Calu3 (cell line): ENCODE measurements around the gene EXOC1L. TPM values are rescaled to one million over a fixed set of nuclear protein-coding genes. Genes with fewer than 3 reads are reported as not detected.
"Not testable (repeated sequence)": the region's sequence is repeated elsewhere in the genome, so short reads cannot be mapped to it uniquely, and the experiment has no call there.

ENCODE experiments used
- BruUV-seq: library from RNA; stranded (reverse); fragments of 400-500 nt; replicated peaks from 2 replicates; lab custom pipeline; 2021; lab: Mats Ljungman, UMichigan
- CTCF ChIA-PET: fragments of 300-600 bp; sonication (Branson Sonifier 250); formaldehyde crosslinking; loops from one replicate; lab custom pipeline; 2022; ENCODE audit warnings: antibody characterized with exemption; lab: Charles Lee
- DNase-seq: peaks from one replicate; pipeline ENCODE4 v3.0.0; 2022
- H3K27ac Mint-ChIP-seq: one replicate; pipeline ENCODE4 v1.8.0; 2022; ENCODE audit warnings: mixed read lengths; ENCODE audit not compliant: unreplicated experiment
- H3K27me3 Mint-ChIP-seq: one replicate; pipeline ENCODE4 v1.8.0; 2022; ENCODE audit warnings: mixed read lengths; ENCODE audit not compliant: unreplicated experiment
- H3K36me3 Mint-ChIP-seq: one replicate; pipeline ENCODE4 v1.8.0; 2022; ENCODE audit warnings: mild to moderate bottlenecking, moderate library complexity, mixed read lengths; ENCODE audit not compliant: insufficient read depth, unreplicated experiment
- H3K4me1 Mint-ChIP-seq: one replicate; pipeline ENCODE4 v1.8.0; 2022; ENCODE audit warnings: mild to moderate bottlenecking, low read depth, mixed read lengths; ENCODE audit not compliant: unreplicated experiment
- H3K4me3 Mint-ChIP-seq: one replicate; pipeline ENCODE4 v1.8.0; 2022; ENCODE audit warnings: mild to moderate bottlenecking, low read depth, moderate library complexity, mixed read lengths; ENCODE audit not compliant: unreplicated experiment
- H3K9me3 Mint-ChIP-seq: one replicate; pipeline ENCODE4 v1.8.0; 2022; ENCODE audit warnings: low read depth, mixed read lengths; ENCODE audit not compliant: unreplicated experiment
- CTCF ChIP-seq: fragments of 200-600 bp; IDR thresholded peaks from one replicate; pipeline ENCODE4 v1.8.0; 2022; ENCODE audit warnings: antibody characterized with exemption; ENCODE audit not compliant: unreplicated experiment
- intact Hi-C: fragments of 100-400 bp; cut with micrococcal nuclease; formaldehyde crosslinking; loops from one replicate; pipeline ENCODE4 v1.10.0; 2022; ENCODE audit not compliant: unreplicated experiment
- total RNA-seq: library from RNA; stranded (reverse); gene quantifications from 2 replicates; pipeline ENCODE4 v1.2.3, GENCODE V29; 2022

The EXOC1L gene
- total RNA-seq, 1 experiment from 2014 or later: not detected

DNA sequence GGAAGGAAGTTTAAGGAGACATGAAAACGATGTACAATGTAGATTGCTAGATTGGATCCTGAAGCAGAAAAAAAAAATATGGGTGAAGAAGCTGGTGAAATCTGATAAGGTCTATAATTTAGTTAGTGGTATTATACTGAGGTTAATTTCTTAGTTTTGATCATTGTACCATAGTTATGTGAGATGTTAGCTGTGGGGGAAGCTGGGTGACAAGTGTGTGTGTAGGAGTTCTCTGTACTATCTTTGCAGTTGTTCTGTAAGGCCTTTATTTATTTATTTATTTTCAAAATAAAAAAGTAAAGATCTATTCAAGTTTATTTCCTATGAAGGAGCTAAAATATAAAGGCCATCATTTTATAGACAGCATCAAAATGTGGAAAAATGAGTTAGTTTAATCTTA, 21.4 kb downstream of the EXOC1L start:
- Mint-ChIP-seq H3K27me3 (no peaks in the 10 kb centered on the region), H3K36me3 (no peaks in the 10 kb centered on the region), H3K9me3 (peaks cover 2% of the 10 kb centered on the region), H3K4me1 (no peaks in the 10 kb centered on the region), H3K4me3 (no peak overlapping the region), H3K27ac (peak overlapping the region; percentile 76)
- CTCF ChIA-PET: no interaction called here
- no peak for DNase-seq
- TF ChIP-seq CTCF: no peak
- intact Hi-C loops: no loop called here
- no TSS peak for BruUV-seq

DNA sequence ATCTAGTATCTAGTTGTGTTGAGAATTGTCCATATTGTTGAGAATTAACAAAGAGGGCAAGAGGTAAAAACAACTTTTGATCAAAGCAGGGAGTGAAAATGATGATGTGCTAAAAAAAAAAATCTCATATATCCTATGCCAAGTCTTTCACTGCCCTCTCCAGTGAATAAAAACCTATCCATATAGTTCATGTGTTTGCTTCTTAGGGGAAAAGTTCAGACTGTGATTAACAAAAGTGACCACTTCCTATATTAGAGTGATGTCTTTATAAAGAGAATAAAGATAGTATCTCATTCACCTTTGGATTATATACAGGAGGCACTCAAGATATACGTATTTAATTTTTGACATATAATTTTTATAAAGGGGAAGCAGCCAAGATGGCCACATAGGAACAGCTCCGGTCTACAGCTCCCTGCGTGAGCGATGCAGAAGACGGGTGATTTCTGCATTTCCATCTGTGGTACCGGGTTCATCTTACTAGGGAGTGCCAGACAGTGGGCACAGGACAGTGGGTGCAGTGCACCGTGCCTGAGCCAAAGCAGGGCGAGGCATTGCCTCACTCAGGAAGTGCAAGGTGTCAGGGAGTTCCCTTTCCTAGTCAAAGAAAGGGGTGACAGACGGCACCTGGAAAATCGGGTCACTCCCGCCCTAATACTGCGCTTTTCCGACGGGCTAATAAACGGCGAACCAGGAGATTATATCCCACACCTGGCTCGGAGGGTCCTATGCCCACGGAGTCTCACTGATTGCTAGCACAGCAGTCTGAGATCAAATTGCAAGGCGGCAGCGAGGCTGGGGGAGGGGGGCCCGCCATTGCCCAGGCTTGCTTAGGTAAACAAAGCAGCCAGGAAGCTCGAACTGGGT, 22.0 kb downstream of the EXOC1L start:
- CTCF ChIA-PET, BruUV-seq, H3K27me3 Mint-ChIP-seq, intact Hi-C loops, H3K9me3 Mint-ChIP-seq, H3K36me3 Mint-ChIP-seq, H3K4me1 Mint-ChIP-seq: not testable (repeated sequence)
- Mint-ChIP-seq H3K27ac (peak overlapping the region; percentile 78), H3K4me3 (peak overlapping the region; percentile 68)
- peak; percentile 31 for DNase-seq

DNA sequence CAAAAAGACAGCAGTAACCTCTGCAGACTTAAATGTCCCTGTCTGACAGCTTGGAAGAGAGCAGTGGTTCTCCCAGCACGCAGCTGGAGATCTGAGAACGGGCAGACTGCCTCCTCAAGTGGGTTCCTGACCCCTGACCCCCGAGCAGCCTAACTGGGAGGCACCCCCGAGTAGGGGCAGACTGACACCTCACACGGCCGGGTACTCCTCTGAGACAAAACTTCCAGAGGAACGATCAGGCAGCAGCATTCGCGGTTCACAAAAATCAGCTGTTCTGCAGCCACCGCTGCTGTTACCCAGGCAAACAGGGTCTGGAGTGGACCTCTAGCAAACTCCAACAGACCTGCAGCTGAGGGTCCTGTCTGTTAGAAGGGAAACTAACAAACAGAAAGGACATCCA, 22.7 kb downstream of the EXOC1L start:
- H3K4me3 Mint-ChIP-seq: peak overlapping the region; percentile 68
- intact Hi-C loops, DNase-seq, H3K36me3 Mint-ChIP-seq, BruUV-seq, CTCF ChIA-PET, H3K27ac Mint-ChIP-seq, H3K9me3 Mint-ChIP-seq, H3K4me1 Mint-ChIP-seq, H3K27me3 Mint-ChIP-seq: not testable (repeated sequence)

DNA sequence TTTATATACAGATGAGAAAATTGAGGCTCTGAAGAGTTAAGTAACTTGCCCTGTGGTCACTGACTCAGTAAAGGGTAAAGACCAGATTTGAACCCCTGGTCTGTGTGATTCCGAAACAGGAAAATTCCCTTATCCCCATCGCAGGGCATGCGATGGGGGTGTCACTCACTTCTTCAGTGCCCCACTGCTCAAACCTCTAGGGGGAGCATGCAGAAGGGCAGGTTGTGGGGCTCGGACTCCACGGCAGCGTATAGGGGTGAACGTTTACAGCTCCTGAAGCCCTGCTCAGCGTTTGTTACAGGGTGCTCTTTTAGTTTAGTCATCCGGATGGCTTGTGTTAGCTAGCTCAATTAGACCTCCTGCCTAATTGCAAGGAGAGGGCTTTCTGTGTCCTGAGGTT, 30.1 kb downstream of the EXOC1L start:
- no peak overlapping the region for H3K4me3 Mint-ChIP-seq
- no peak for DNase-seq
- H3K9me3 Mint-ChIP-seq: no peaks in the 10 kb centered on the region
- no peaks in the 10 kb centered on the region for H3K27me3 Mint-ChIP-seq
- intact Hi-C loops: no loop called here
- H3K27ac Mint-ChIP-seq: no peak overlapping the region
- no TSS peak for BruUV-seq
- no peak for TF ChIP-seq CTCF
- H3K36me3 Mint-ChIP-seq: peaks cover 12% of the 10 kb centered on the region
- peaks cover 18% of the 10 kb centered on the region for H3K4me1 Mint-ChIP-seq
- CTCF ChIA-PET: no interaction called here

DNA sequence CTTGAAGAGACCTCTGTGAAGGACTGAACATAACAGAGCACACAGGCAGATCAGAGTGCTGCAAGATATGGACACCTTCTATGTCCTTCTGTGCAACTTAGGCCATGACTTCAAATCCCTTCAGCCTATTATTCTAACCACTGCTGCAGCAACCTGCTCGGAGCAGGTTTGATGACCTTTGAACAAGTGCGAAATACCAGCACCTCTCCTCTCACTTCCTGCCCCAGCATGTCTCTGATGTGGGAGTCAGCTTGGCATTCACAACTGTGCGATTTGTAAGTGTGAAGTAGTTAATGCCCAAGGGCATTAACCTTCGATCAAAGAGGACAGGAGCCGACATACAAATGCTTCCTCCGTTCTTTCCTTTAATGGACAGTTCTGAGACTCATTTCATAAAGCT, 32.3 kb downstream of the EXOC1L start:
- CTCF ChIA-PET: no interaction called here
- Mint-ChIP-seq H3K27ac (no peak overlapping the region), H3K9me3 (no peaks in the 10 kb centered on the region), H3K27me3 (no peaks in the 10 kb centered on the region), H3K4me3 (no peak overlapping the region), H3K36me3 (peaks cover 12% of the 10 kb centered on the region), H3K4me1 (peaks cover 18% of the 10 kb centered on the region)
- intact Hi-C loops: no loop called here
- no TSS peak for BruUV-seq
- no peak for TF ChIP-seq CTCF
- DNase-seq: peak; percentile 22
